OCI-LY1 (cell line): ENCODE results near the gene CLEC16A.

ENCODE experiments used
- H2AFZ ChIP-seq: fragments of 200-600 bp; sonication (generic), shearing (Covaris generic); 2 replicates; pipeline ENCODE4 v1.6.0; 2014; ENCODE audit warnings: antibody characterized with exemption, mild to moderate bottlenecking, low read length
- H3F3A ChIP-seq: fragments of 200-600 bp; sonication (generic), shearing (Covaris generic); 2 replicates; pipeline ENCODE4 v1.6.0; 2014; ENCODE audit warnings: mild to moderate bottlenecking, antibody characterized with exemption, low read length, moderate library complexity; ENCODE audit not compliant: insufficient read depth
- H3K27ac ChIP-seq: fragments of 200-600 bp; sonication (generic); 2 replicates; pipeline ENCODE4 v1.5.1; 2014; ENCODE audit warnings: low read length, mixed run types, mild to moderate bottlenecking, low read depth; ENCODE audit not compliant: poor library complexity, severe bottlenecking
- H3K27me3 ChIP-seq: fragments of 200-600 bp; sonication (generic); 2 replicates; pipeline ENCODE4 v1.6.0; 2014; ENCODE audit warnings: antibody characterized with exemption, mild to moderate bottlenecking, low read length, moderate library complexity; ENCODE audit not compliant: insufficient read depth
- H3K36me3 ChIP-seq: fragments of 200-600 bp; sonication (generic); 2 replicates; pipeline ENCODE4 v1.6.1; 2014; ENCODE audit warnings: mild to moderate bottlenecking, antibody characterized with exemption, low read length, moderate library complexity, mixed read lengths; ENCODE audit not compliant: insufficient read depth
- H3K4me1 ChIP-seq: fragments of 200-600 bp; sonication (generic); 2 replicates; pipeline ENCODE4 v1.5.1; 2014; ENCODE audit warnings: mild to moderate bottlenecking, low read length, moderate library complexity; ENCODE audit not compliant: insufficient read depth, severe bottlenecking
- H3K4me2 ChIP-seq: fragments of 200-600 bp; sonication (generic), shearing (Covaris generic); 2 replicates; pipeline ENCODE4 v1.6.1; 2014; ENCODE audit warnings: low read length
- H3K4me3 ChIP-seq: fragments of 200-600 bp; sonication (generic); 2 replicates; pipeline ENCODE4 v1.5.1; 2014; ENCODE audit warnings: low read length, low read depth, mild to moderate bottlenecking, mixed read lengths; ENCODE audit not compliant: poor library complexity, severe bottlenecking
- H3K79me2 ChIP-seq: fragments of 200-600 bp; shearing (Covaris generic); 2 replicates; pipeline ENCODE4 v1.6.1; 2016; ENCODE audit warnings: mixed run types, low read length, mixed read lengths; ENCODE audit not compliant: insufficient read depth
- H3K9ac ChIP-seq: fragments of 200-600 bp; sonication (generic), shearing (Covaris generic); 2 replicates; pipeline ENCODE4 v1.6.1; 2014; ENCODE audit warnings: mild to moderate bottlenecking, low read length, mixed read lengths
- H3K9me2 ChIP-seq: fragments of 200-600 bp; sonication (generic), shearing (Covaris generic); 2 replicates; pipeline ENCODE4 v1.6.1; 2014; ENCODE audit warnings: low read depth, mild to moderate bottlenecking, low read length, mixed read lengths
- H3K9me3 ChIP-seq: fragments of 200-600 bp; shearing (Covaris generic); 2 replicates; pipeline ENCODE4 v1.6.1; 2014; ENCODE audit warnings: low read length, mixed read lengths
- H4K20me1 ChIP-seq: fragments of 200-600 bp; sonication (generic), shearing (Covaris generic); 2 replicates; pipeline ENCODE4 v1.6.0; 2016; ENCODE audit warnings: mild to moderate bottlenecking, low read length; ENCODE audit not compliant: insufficient read depth
- CTCF ChIP-seq: fragments of 200-600 bp; sonication (generic), shearing (Covaris generic); IDR thresholded peaks from 2 replicates; pipeline ENCODE4 v1.5.1; 2017; ENCODE audit warnings: mild to moderate bottlenecking, antibody characterized with exemption, low read length, moderate library complexity, mixed read lengths
- EZH2 ChIP-seq: fragments of 200-600 bp; sonication (generic), shearing (Covaris generic); IDR thresholded peaks from 2 replicates; pipeline ENCODE4 v1.8.0; 2017; ENCODE audit warnings: borderline replicate concordance, mixed run types, mild to moderate bottlenecking, antibody characterized with exemption, low read length, moderate library complexity, mixed read lengths

Gene CLEC16A

GRCh38 chr16:10902999-10903398, 41.4 kb upstream of the CLEC16A start:
- Histone ChIP-seq H3K27ac (no peak overlapping the region), H3K36me3 (peaks cover 99% of the 10 kb centered on the region), H3K27me3 (no peaks in the 10 kb centered on the region), H3K9ac (no peak overlapping the region), H3K79me2 (no peaks in the 10 kb centered on the region), H2AFZ (no peak overlapping the region), H3K4me3 (no peak overlapping the region), H3K9me2 (no peaks in the 10 kb centered on the region), H3K9me3 (no peaks in the 10 kb centered on the region), H3K4me2 (no peak overlapping the region), H3F3A (no peaks in the 10 kb centered on the region), H3K4me1 (no peaks in the 10 kb centered on the region), H4K20me1 (no peaks in the 10 kb centered on the region)
- TF ChIP-seq EZH2, result no peak
- TF ChIP-seq CTCF, result no peak

GRCh38 chr16:10906482-10906881, 37.9 kb upstream of the CLEC16A start:
- H3K79me2 ChIP-seq, result no peaks in the 10 kb centered on the region
- H3K9ac ChIP-seq, result no peak overlapping the region
- H3K36me3 ChIP-seq, result peaks cover 89% of the 10 kb centered on the region
- H3K27me3 ChIP-seq, result no peaks in the 10 kb centered on the region
- no peak overlapping the region for H2AFZ ChIP-seq
- TF ChIP-seq CTCF, result no peak
- no peak for TF ChIP-seq EZH2
- no peak overlapping the region for H3K4me2 ChIP-seq
- no peaks in the 10 kb centered on the region for H3K9me2 ChIP-seq
- H3F3A ChIP-seq, result no peaks in the 10 kb centered on the region
- no peaks in the 10 kb centered on the region for H4K20me1 ChIP-seq
- H3K4me1 ChIP-seq, result no peaks in the 10 kb centered on the region
- no peak overlapping the region for H3K27ac ChIP-seq
- H3K4me3 ChIP-seq, result no peak overlapping the region
- H3K9me3 ChIP-seq, result no peaks in the 10 kb centered on the region

GRCh38 chr16:10906914-10907756, 37.2 kb upstream of the CLEC16A start:
- Histone ChIP-seq H3K27me3 (no peaks in the 10 kb centered on the region), H3K4me3 (no peak overlapping the region), H3K9ac (no peak overlapping the region), H2AFZ (no peak overlapping the region), H3F3A (no peaks in the 10 kb centered on the region), H3K4me2 (no peak overlapping the region), H3K36me3 (peaks cover 82% of the 10 kb centered on the region), H3K27ac (no peak overlapping the region), H4K20me1 (no peaks in the 10 kb centered on the region), H3K79me2 (no peaks in the 10 kb centered on the region), H3K9me2 (no peaks in the 10 kb centered on the region), H3K9me3 (no peaks in the 10 kb centered on the region), H3K4me1 (peaks cover under 1% of the 10 kb centered on the region)
- TF ChIP-seq CTCF (no peak), EZH2 (no peak)
